ENCODE results near the gene KIF15.
A peak's percentile ranks its signal among the peaks of the same experiment; 100 is the strongest.

KIF15 gene, protein sequence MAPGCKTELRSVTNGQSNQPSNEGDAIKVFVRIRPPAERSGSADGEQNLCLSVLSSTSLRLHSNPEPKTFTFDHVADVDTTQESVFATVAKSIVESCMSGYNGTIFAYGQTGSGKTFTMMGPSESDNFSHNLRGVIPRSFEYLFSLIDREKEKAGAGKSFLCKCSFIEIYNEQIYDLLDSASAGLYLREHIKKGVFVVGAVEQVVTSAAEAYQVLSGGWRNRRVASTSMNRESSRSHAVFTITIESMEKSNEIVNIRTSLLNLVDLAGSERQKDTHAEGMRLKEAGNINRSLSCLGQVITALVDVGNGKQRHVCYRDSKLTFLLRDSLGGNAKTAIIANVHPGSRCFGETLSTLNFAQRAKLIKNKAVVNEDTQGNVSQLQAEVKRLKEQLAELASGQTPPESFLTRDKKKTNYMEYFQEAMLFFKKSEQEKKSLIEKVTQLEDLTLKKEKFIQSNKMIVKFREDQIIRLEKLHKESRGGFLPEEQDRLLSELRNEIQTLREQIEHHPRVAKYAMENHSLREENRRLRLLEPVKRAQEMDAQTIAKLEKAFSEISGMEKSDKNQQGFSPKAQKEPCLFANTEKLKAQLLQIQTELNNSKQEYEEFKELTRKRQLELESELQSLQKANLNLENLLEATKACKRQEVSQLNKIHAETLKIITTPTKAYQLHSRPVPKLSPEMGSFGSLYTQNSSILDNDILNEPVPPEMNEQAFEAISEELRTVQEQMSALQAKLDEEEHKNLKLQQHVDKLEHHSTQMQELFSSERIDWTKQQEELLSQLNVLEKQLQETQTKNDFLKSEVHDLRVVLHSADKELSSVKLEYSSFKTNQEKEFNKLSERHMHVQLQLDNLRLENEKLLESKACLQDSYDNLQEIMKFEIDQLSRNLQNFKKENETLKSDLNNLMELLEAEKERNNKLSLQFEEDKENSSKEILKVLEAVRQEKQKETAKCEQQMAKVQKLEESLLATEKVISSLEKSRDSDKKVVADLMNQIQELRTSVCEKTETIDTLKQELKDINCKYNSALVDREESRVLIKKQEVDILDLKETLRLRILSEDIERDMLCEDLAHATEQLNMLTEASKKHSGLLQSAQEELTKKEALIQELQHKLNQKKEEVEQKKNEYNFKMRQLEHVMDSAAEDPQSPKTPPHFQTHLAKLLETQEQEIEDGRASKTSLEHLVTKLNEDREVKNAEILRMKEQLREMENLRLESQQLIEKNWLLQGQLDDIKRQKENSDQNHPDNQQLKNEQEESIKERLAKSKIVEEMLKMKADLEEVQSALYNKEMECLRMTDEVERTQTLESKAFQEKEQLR (N-terminal part only)

DNA sequence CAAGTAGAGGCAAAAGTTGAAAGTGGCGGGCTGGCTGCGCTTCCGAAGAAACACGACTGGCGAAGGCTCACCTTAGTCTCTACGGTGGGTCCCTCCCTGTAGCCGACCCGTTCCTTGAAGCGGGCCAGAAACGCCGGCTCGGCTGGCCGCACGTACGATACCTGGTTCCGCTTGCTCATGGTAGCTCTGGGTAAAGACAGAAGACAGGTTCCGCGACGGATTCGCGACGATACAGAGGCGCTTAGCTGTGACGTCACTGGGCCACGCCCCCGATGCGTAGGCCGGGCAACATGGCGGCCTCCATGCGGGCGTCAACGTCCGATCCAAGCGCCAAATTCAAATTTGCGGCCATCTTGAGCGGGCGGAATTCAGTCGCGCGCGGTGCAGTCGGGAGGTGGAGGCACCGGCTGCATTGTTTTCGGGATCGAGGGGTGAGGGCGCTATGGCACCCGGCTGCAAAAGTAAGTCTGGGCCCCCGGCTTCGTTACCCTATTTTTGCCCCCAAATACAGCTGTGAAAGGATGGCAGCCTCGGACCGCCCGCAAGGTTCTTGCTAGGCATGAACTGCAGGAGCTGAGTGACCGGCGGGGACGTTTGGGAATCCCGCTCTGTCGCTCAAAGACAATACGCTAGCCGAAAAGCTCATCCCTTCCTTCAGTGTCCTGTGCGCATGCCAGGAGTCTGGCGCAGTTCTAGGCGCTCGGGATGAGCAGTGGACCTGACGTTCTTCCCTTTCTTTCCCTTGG is at the start of gene KIF15, which contains the start of gene KIAA1143:
TSS of gene KIF15 (plus strand) at position 371 of the 746 bp plus-strand sequence. CDS start at position 443, 72 bp downstream.
TSS of gene KIAA1143 (minus strand) at position 196 of the 746 bp plus-strand sequence. CDS start at position 179, 17 bp downstream.
- TF ChIP-seq HDGF (IDR thresholded peaks at IDR 0.05; ENCODE audit: borderline replicate concordance) = no peak
- peak; percentile 53; the same call in 1 of the 2 replicates for TF ChIP-seq NFRKB (IDR thresholded peaks at IDR 0.05)
- TF ChIP-seq, protein P1, sequence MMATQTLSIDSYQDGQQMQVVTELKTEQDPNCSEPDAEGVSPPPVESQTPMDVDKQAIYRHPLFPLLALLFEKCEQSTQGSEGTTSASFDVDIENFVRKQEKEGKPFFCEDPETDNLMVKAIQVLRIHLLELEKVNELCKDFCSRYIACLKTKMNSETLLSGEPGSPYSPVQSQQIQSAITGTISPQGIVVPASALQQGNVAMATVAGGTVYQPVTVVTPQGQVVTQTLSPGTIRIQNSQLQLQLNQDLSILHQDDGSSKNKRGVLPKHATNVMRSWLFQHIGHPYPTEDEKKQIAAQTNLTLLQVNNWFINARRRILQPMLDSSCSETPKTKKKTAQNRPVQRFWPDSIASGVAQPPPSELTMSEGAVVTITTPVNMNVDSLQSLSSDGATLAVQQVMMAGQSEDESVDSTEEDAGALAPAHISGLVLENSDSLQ (IDR thresholded peaks at IDR 0.05) = peak; percentile 86
- TF ChIP-seq L3MBTL2 (conservative IDR thresholded peaks at IDR 0.05) = peak; percentile 96
- TF ChIP-seq FOXM1 (IDR thresholded peaks at IDR 0.05; ENCODE audit: borderline replicate concordance) = peak; percentile 97
- CTCF ChIA-PET = no interaction called here
- peak; percentile 93 for DNase-seq (ENCODE audit: extremely low spot score)
- POLR2A ChIA-PET = interaction anchor here (0.9 to 2.3 kb wide), 14 partner anchors 10 to 423 kb away, joined by 3 to 21 read pairs (median 6); partner anchors contain the start of genes TCAIM, ZNF197, ZNF35 and ZNF501

DNA sequence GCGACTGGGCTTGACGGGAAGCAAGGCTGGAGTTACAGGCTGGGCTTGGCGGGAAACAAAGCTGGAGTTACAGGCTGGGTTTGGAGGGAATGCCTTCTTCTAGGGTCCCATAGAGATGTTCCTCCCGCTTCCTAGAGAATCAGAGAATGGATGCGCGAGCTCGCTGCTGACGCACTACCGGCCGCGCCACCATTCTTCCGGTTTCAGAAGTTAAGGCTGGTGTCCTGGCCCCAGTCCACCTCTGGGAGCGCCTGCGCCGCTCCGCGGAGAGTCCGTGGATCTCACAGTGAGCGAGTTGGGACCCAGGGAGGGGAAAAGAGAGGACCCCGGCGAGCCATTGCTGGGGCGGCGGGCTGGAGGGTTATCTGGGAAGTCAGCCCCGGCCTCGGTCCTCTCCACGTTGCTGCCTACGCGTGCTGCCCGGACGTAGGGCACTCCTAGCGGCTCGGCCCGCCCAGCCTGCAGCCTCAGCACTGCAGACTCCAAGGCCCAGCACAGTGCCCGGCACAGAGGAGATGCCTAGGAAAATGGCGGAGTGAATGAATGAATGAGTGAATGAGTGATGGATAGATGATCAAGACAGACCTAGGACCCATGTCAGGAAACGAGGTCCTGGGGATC is 49.0 kb upstream of the KIF15 start, which contains the start of gene ZNF502:
TSS of gene ZNF502 (plus strand) at position 206 of the 621 bp plus-strand sequence. CDS start 7,602 bp downstream, outside the sequence.
- POLR2A ChIA-PET = interaction anchor here (0.6 to 2.8 kb wide), 3 partner anchors 14 to 186 kb away, joined by 3 to 17 read pairs (median 5); partner anchors contain the start of gene ZNF501
- CTCF ChIA-PET = no interaction called here
- DNase-seq (ENCODE audit: extremely low spot score) = peak; percentile 68
- no peak for TF ChIP-seq TARDBP (IDR thresholded peaks at IDR 0.05)
- no peak for TF ChIP-seq BHLHE40 (IDR thresholded peaks at IDR 0.05; ENCODE audit: borderline replicate concordance)
- TF ChIP-seq SUZ12 (IDR thresholded peaks at IDR 0.05) = no peak
- TF ChIP-seq HDGF (IDR thresholded peaks at IDR 0.05; ENCODE audit: borderline replicate concordance) = no peak
- TF ChIP-seq ELF4 (IDR thresholded peaks at IDR 0.05) = no peak
- TF ChIP-seq FOXA1 (IDR thresholded peaks at IDR 0.05) = no peak
- peak; percentile 54; the same call in 1 of the 2 replicates for TF ChIP-seq L3MBTL2 (conservative IDR thresholded peaks at IDR 0.05)
- TF ChIP-seq NFRKB (IDR thresholded peaks at IDR 0.05) = no peak

DNA sequence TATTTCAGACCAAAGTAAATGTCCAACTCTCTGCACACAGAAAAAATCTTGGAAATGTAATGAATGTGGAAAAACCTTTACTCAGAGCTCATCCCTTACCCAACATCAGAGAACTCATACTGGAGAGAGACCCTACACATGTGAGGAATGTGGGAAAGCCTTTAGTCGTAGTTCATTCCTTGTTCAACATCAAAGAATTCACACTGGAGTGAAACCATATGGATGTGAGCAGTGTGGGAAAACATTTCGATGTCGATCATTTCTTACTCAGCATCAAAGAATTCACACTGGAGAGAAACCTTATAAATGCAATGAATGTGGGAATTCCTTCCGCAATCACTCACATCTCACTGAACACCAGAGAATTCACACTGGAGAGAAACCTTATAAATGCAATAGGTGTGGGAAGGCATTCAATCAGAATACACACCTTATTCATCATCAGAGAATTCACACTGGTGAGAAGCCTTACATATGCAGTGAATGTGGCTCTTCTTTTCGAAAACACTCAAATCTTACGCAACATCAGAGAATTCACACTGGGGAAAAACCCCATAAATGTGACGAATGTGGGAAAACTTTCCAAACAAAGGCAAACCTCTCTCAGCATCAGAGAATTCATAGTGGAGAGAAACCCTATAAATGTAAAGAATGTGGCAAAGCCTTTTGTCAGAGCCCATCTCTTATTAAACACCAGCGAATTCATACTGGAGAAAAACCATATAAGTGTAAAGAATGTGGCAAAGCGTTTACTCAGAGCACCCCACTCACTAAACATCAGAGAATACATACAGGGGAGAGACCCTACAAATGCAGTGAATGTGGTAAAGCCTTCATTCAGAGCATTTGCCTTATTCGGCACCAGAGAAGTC is 40.1 kb upstream of the KIF15 start:
- TF ChIP-seq L3MBTL2 (conservative IDR thresholded peaks at IDR 0.05) (no peak), LEF1 (IDR thresholded peaks at IDR 0.05; ENCODE audit: borderline replicate concordance) (no peak), FOXM1 (IDR thresholded peaks at IDR 0.05; ENCODE audit: borderline replicate concordance) (no peak), NFRKB (IDR thresholded peaks at IDR 0.05) (no peak), TARDBP (IDR thresholded peaks at IDR 0.05) (no peak), ELF4 (IDR thresholded peaks at IDR 0.05) (no peak), BHLHE40 (IDR thresholded peaks at IDR 0.05; ENCODE audit: borderline replicate concordance) (no peak), SUZ12 (IDR thresholded peaks at IDR 0.05) (no peak), HDGF (IDR thresholded peaks at IDR 0.05; ENCODE audit: borderline replicate concordance) (no peak), CTBP1 (IDR thresholded peaks at IDR 0.05; ENCODE audit: borderline replicate concordance) (no peak), ZNF384 (IDR thresholded peaks at IDR 0.05) (no peak), ARNT (IDR thresholded peaks at IDR 0.05) (no peak), SP1 (IDR thresholded peaks at IDR 0.05) (no peak), FOXK2 (IDR thresholded peaks at IDR 0.05) (no peak), FOXA1 (IDR thresholded peaks at IDR 0.05) (no peak)
- TF ChIP-seq, protein P1 (IDR thresholded peaks at IDR 0.05) = no peak
- ChIA-PET CTCF (no interaction called here), POLR2A (no interaction called here)
- DNase-seq (ENCODE audit: extremely low spot score) = no peak

DNA sequence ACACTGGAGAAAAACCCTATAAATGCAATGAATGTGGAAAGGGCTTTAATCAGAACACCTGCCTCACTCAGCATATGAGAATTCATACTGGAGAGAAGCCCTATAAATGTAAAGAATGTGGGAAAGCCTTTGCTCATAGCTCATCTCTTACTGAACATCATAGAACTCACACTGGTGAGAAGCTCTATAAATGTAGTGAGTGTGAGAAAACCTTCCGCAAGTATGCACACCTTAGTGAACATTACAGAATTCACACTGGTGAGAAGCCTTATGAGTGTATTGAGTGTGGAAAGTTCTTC is 39.5 kb upstream of the KIF15 start:
- CTCF ChIA-PET = no interaction called here
- DNase-seq (ENCODE audit: extremely low spot score) = no peak
- POLR2A ChIA-PET = no interaction called here
- TF ChIP-seq FOXK2 (IDR thresholded peaks at IDR 0.05) (no peak), BHLHE40 (IDR thresholded peaks at IDR 0.05; ENCODE audit: borderline replicate concordance) (no peak)
